ENCODE measurements around the gene BMPR1B. TPM values are rescaled to one million over a fixed set of nuclear protein-coding genes. Genes with fewer than 3 reads are reported as not detected.

The BMPR1B gene
- total and polyA plus RNA-seq, 2 of the 4 experiments (the other 2 are of a cell fraction): 0.24 to 0.90 TPM

- H4K5ac ChIP-seq (ENCODE audit: low read depth, low read length): no peak overlapping the region
- H3K9me1 ChIP-seq (ENCODE audit: insufficient read depth, low read length): peaks cover 2% of the 10 kb centered on the region; the same call in 1 of the 2 replicates
- ChIA-PET CTCF (no interaction called here), POLR2A (ENCODE audit: unreplicated experiment) (no interaction called here)
- no peak overlapping the region for H3K9ac ChIP-seq (ENCODE audit: low read depth, low read length)
- no peak overlapping the region for H3K18ac ChIP-seq (ENCODE audit: low read depth, low read length)
- H2BK15ac ChIP-seq (ENCODE audit: low read depth, low read length): no peak overlapping the region
- H4K20me1 ChIP-seq (ENCODE audit: insufficient read depth, low read length): no peaks in the 10 kb centered on the region
- no peak overlapping the region for H3K4me3 ChIP-seq (ENCODE audit: insufficient read depth, low read depth, low read length)
- H3K4ac ChIP-seq (ENCODE audit: low read depth, low read length): no peak overlapping the region
- DNase-seq (no peak), ATAC-seq (ENCODE audit: low read depth) (no peak)
- no peak overlapping the region for H2BK120ac ChIP-seq (ENCODE audit: low read depth, low read length)
- no peak overlapping the region for H2AFZ ChIP-seq (replicated peaks; ENCODE audit: low read length, poor library complexity)
- BruUV-seq (replicated peaks): no TSS peak
- H3K27me3 ChIP-seq (ENCODE audit: control insufficient read depth, insufficient read depth, low read length): no peaks in the 10 kb centered on the region
- H3K14ac ChIP-seq (replicated peaks; ENCODE audit: low read depth, low read length): no peak overlapping the region
- no peaks in the 10 kb centered on the region for H3K9me3 ChIP-seq (ENCODE audit: control insufficient read depth, insufficient read depth, low read length)
- no peak overlapping the region for H3K4me2 ChIP-seq (ENCODE audit: low read depth, low read length)
- in situ Hi-C loops (cut with MboI; ENCODE audit: low sequenced_read_pairs): no loop called here
- no peak overlapping the region for H2AK5ac ChIP-seq (ENCODE audit: low read depth, low read length)
- no peak overlapping the region for H4K91ac ChIP-seq (ENCODE audit: insufficient read depth, low read depth, low read length)
- H2AK9ac ChIP-seq (replicated peaks; ENCODE audit: low read depth, low read length, poor library complexity): no peak overlapping the region
- WGBS, 2 experiments (ENCODE audit: extremely low coverage in 2 of 2, insufficient read length in 1 of 2): no CpG with 5 or more reads among the region's 1 CpG
- H4K8ac ChIP-seq (ENCODE audit: low read depth in 2 of 2, low read length in 2 of 2): no peak overlapping the region
- no peak overlapping the region for H2BK20ac ChIP-seq (ENCODE audit: low read depth, low read length)
- TF ChIP-seq RFX5 (IDR thresholded peaks at IDR 0.05; ENCODE audit: low read depth, low read length): no peak
- TF ChIP-seq CTCF (conservative IDR thresholded peaks at IDR 0.05; ENCODE audit: low read depth, low read length): no peak
- TF ChIP-seq FOS (IDR thresholded peaks at IDR 0.05; ENCODE audit: low read depth, low read length): no peak
- TF ChIP-seq, protein P1, sequence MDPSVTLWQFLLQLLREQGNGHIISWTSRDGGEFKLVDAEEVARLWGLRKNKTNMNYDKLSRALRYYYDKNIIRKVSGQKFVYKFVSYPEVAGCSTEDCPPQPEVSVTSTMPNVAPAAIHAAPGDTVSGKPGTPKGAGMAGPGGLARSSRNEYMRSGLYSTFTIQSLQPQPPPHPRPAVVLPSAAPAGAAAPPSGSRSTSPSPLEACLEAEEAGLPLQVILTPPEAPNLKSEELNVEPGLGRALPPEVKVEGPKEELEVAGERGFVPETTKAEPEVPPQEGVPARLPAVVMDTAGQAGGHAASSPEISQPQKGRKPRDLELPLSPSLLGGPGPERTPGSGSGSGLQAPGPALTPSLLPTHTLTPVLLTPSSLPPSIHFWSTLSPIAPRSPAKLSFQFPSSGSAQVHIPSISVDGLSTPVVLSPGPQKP (IDR thresholded peaks at IDR 0.05; ENCODE audit: borderline replicate concordance, low read depth, low read length): no peak
- TF ChIP-seq, protein P2, sequence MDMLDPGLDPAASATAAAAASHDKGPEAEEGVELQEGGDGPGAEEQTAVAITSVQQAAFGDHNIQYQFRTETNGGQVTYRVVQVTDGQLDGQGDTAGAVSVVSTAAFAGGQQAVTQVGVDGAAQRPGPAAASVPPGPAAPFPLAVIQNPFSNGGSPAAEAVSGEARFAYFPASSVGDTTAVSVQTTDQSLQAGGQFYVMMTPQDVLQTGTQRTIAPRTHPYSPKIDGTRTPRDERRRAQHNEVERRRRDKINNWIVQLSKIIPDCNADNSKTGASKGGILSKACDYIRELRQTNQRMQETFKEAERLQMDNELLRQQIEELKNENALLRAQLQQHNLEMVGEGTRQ (IDR thresholded peaks at IDR 0.05; ENCODE audit: low read depth, low read length): no peak
- no peak for TF ChIP-seq BHLHE40 (IDR thresholded peaks at IDR 0.05; ENCODE audit: low read depth, low read length)
- TF ChIP-seq POLR2A (IDR thresholded peaks at IDR 0.05; ENCODE audit: low read depth, low read length): no peak
- no peak for TF ChIP-seq RCOR1 (IDR thresholded peaks at IDR 0.05; ENCODE audit: insufficient replicate concordance, low read length)
- TF ChIP-seq NFE2L2 (IDR thresholded peaks at IDR 0.05; ENCODE audit: low read depth, low read length): no peak
- H3K36me3 ChIP-seq (ENCODE audit: control insufficient read depth, insufficient read depth, low read length): no peaks in the 10 kb centered on the region
- H3K56ac ChIP-seq (ENCODE audit: extremely low read depth, insufficient read depth, low read length): no peak overlapping the region
- no peak overlapping the region for H3K27ac ChIP-seq (ENCODE audit: insufficient read depth, low read length)
- dilution Hi-C loops (cut with HindIII; ENCODE audit: low sequenced_read_pairs, unreplicated experiment): no loop called here
- no peak overlapping the region for H2BK5ac ChIP-seq (ENCODE audit: low read depth, low read length, poor library complexity, severe bottlenecking)
- H3K4me1 ChIP-seq (ENCODE audit: control insufficient read depth, insufficient read depth, low read length): no peaks in the 10 kb centered on the region
- no peak overlapping the region for H3K23ac ChIP-seq (ENCODE audit: low read depth, low read length)
- no peaks in the 10 kb centered on the region for H3K79me1 ChIP-seq (ENCODE audit: low read depth in 1 of 2, low read length in 2 of 2)
- intact Hi-C loops (cut with micrococcal nuclease): no loop called here
These were observed 301.9 kb downstream of the BMPR1B start for GRCh38 chr4:95059663-95060062.

All from IMR-90 (cell line).